Keratinocyte (primary cell): ENCODE data around the gene METTL24. TPM values are rescaled to one million over a fixed set of nuclear protein-coding genes. Genes with fewer than 3 reads are reported as not detected.

Experiments used
- DNase-seq: peaks from one replicate; pipeline ENCODE4 v3.0.0-alpha.2; 2011; ENCODE audit warnings: low read depth, missing footprints, low spot score
- FAIRE-seq: peaks from 2 replicates; lab custom pipeline; 2011; peaks lifted over from hg19 to GRCh38; lab: Jason Lieb, UNC
- H2AFZ ChIP-seq: 2 replicates; pipeline ENCODE4 v1.6.0; 2012; ENCODE audit warnings: low read length, control low read depth, inconsistent platforms; ENCODE audit not compliant: control insufficient read depth
- H3K27ac ChIP-seq: 2 replicates; pipeline ENCODE4 v1.5.1; 2011; ENCODE audit warnings: low read length; ENCODE audit not compliant: control insufficient read depth, insufficient read depth
- H3K27me3 ChIP-seq: 3 replicates; pipeline ENCODE4 v1.6.0; 2011; ENCODE audit warnings: low read length; ENCODE audit not compliant: control insufficient read depth, insufficient read depth; ENCODE audit errors: extremely low read depth
- H3K36me3 ChIP-seq, 2 experiments: 2 replicates in 1 of 2; 3 replicates in 1 of 2; pipeline ENCODE4 v1.5.1; 2011; ENCODE audit warnings: low read length in 2 of 2, mild to moderate bottlenecking in 1 of 2; ENCODE audit not compliant: control insufficient read depth in 2 of 2, insufficient read depth in 2 of 2; ENCODE audit errors: extremely low read depth in 1 of 2
- H3K4me1 ChIP-seq: 3 replicates; pipeline ENCODE4 v1.5.1; 2011; ENCODE audit warnings: low read length; ENCODE audit not compliant: control insufficient read depth, insufficient read depth; ENCODE audit errors: extremely low read depth
- H3K4me2 ChIP-seq: 3 replicates; pipeline ENCODE4 v1.6.0; 2011; ENCODE audit warnings: low read depth, low read length; ENCODE audit not compliant: control insufficient read depth, insufficient read depth; ENCODE audit errors: extremely low read depth
- H3K4me3 ChIP-seq, 3 experiments: fragments of 200-600 bp in 1 of 3; sonication (generic) in 1 of 3; 2 replicates in 2 of 3; 3 replicates in 1 of 3; pipeline ENCODE4 v1.5.1; 2011 to 2016; ENCODE audit warnings: low read length in 3 of 3, mild to moderate bottlenecking in 3 of 3, control low read depth in 2 of 3, inconsistent platforms in 1 of 3, low read depth in 1 of 3, mixed read lengths in 1 of 3, mixed run types in 1 of 3, moderate library complexity in 1 of 3; ENCODE audit not compliant: control insufficient read depth in 2 of 3, insufficient read depth in 2 of 3; ENCODE audit errors: extremely low read depth in 1 of 3
- H3K79me2 ChIP-seq: 2 replicates; pipeline ENCODE4 v1.6.0; 2012; ENCODE audit warnings: low read length; ENCODE audit not compliant: control insufficient read depth, insufficient read depth
- H3K9ac ChIP-seq: 3 replicates; pipeline ENCODE4 v1.6.0; 2011; ENCODE audit warnings: low read length; ENCODE audit not compliant: control insufficient read depth, insufficient read depth; ENCODE audit errors: extremely low read depth
- H3K9me1 ChIP-seq: 3 replicates; pipeline ENCODE4 v1.6.0; 2011; ENCODE audit warnings: low read length; ENCODE audit not compliant: control insufficient read depth, insufficient read depth; ENCODE audit errors: extremely low read depth
- H3K9me3 ChIP-seq: 2 replicates; pipeline ENCODE4 v1.5.1; 2012; ENCODE audit warnings: low read depth, low read length; ENCODE audit not compliant: control insufficient read depth
- H4K20me1 ChIP-seq: 3 replicates; pipeline ENCODE4 v1.6.0; 2011; ENCODE audit warnings: low read length; ENCODE audit not compliant: control insufficient read depth, insufficient read depth; ENCODE audit errors: extremely low read depth
- CTCF ChIP-seq, 3 experiments: IDR thresholded peaks in 1 of 3; conservative IDR thresholded peaks in 1 of 3; optimal IDR thresholded peaks in 1 of 3; 2 replicates in 2 of 3; 3 replicates in 1 of 3; pipeline versions ENCODE3 to v1.5.1; 2011; ENCODE audit warnings: low read length in 3 of 3, mild to moderate bottlenecking in 3 of 3, moderate library complexity in 2 of 3, control low read depth in 1 of 3, inconsistent platforms in 1 of 3; ENCODE audit not compliant: insufficient read depth in 2 of 3; ENCODE audit errors: extremely low read depth in 1 of 3
- EZH2 ChIP-seq: IDR thresholded peaks from one replicate; pipeline ENCODE4 v1.6.1; 2012; ENCODE audit warnings: inconsistent platforms, mild to moderate bottlenecking, low read length, moderate library complexity
- dilution Hi-C: fragments of 300-500 bp; cut with MboI; formaldehyde crosslinking; loops from one replicate; pipeline ENCODE4 v1.7.0; 2020; ENCODE audit warnings: low sequenced_read_pairs; ENCODE audit not compliant: extremely low pct_ligation_motif_present
- polyA plus RNA-seq, 5 experiments: library from polyadenylated mRNA; depleted of rRNA in 3 of 5; stranded (reverse) in 3 of 5; stranded (forward) in 1 of 5; unstranded in 1 of 5; fragments of >200 nt; gene quantifications; 1 replicate in 1 of 5; 2 replicates in 3 of 5; 3 replicates in 1 of 5; pipeline versions ENCODE4 v1.2.1 to v1.2.3, GENCODE V29; 2011 to 2012; ENCODE audit warnings: missing spikeins in 2 of 5, low read depth in 1 of 5, low replicate concordance in 1 of 5

METTL24 gene
- polyA plus RNA-seq, 1 donor (not counting 4 experiments of a cell fraction or from before 2014, with no cell fraction given) = not detected

DNA sequence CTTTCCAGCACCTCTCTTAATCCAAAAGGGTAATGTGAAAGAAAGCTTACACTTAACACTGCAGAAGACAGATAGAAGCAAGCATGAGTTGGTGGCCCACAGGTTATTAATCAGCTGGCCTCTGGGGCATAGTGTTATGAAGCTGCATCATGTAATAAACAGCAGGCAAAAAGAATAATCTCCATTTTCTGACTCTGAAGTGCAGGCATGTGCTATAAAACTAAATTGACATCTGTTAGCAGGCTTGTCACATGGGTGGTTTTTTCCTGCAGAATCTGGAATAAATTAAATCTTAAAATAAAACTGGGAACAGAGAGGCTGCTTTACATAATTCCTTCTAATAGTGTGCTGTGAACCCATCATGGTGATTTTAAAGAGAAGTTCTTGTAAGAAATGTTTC is 73.3 kb downstream of the METTL24 start:
- TF ChIP-seq EZH2 = no peak
- no peak for TF ChIP-seq CTCF (optimal IDR thresholded peaks at IDR 0.05 in 1 of 3, IDR thresholded peaks at IDR 0.05 in 1 of 3, conservative IDR thresholded peaks at IDR 0.05 in 1 of 3; ENCODE audit: extremely low read depth in 1 of 3, insufficient read depth in 2 of 3, low read length in 3 of 3)
- Histone ChIP-seq H3K9ac (no peak overlapping the region), H4K20me1 (no peaks in the 10 kb centered on the region), H3K9me3 (no peaks in the 10 kb centered on the region), H2AFZ (no peak overlapping the region), H3K4me2 (no peak overlapping the region), H3K27ac (no peak overlapping the region), H3K4me3 (no peak overlapping the region), H3K79me2 (no peaks in the 10 kb centered on the region), H3K9me1 (no peaks in the 10 kb centered on the region), H3K36me3 (no peaks in the 10 kb centered on the region), H3K27me3 (peaks cover 8% of the 10 kb centered on the region), H3K4me1 (no peaks in the 10 kb centered on the region)
- dilution Hi-C loops = no loop called here
- FAIRE-seq = no peak
- no peak for DNase-seq

DNA sequence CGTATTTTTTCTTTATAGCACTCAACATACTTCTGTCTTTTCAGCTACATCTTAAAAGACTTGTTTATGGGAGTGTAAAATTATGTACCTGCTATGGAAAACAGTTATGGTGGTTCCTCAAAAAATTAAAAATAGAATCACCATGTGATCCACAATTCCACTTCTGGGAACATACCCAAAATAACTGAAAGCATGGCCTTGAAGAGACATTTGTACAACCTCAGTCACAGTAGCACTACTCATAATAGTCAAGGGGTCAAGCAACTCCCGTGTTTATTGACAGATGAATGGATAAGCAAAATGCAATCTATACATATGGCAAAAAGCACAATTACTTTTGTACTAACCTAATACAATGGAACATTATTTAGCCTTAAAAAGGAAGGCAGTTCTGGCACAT is 74.5 kb downstream of the METTL24 start:
- Histone ChIP-seq H3K9me3 (peaks cover 2% of the 10 kb centered on the region), H4K20me1 (no peaks in the 10 kb centered on the region), H3K27ac (no peak overlapping the region), H2AFZ (no peak overlapping the region), H3K4me2 (no peak overlapping the region), H3K9me1 (no peaks in the 10 kb centered on the region), H3K4me1 (no peaks in the 10 kb centered on the region), H3K9ac (no peak overlapping the region), H3K36me3 (no peaks in the 10 kb centered on the region), H3K27me3 (peaks cover 7% of the 10 kb centered on the region), H3K4me3 (no peak overlapping the region), H3K79me2 (no peaks in the 10 kb centered on the region)
- DNase-seq (no peak), FAIRE-seq (no peak)
- TF ChIP-seq EZH2 (no peak), CTCF (optimal IDR thresholded peaks at IDR 0.05 in 1 of 3, IDR thresholded peaks at IDR 0.05 in 1 of 3, conservative IDR thresholded peaks at IDR 0.05 in 1 of 3; ENCODE audit: extremely low read depth in 1 of 3, insufficient read depth in 2 of 3, low read length in 3 of 3) (no peak)
- dilution Hi-C loops = no loop called here
